DND-41 (cell line): ENCODE results near the gene INAFM1.

Experiments
- EZH2 ChIP-seq: IDR thresholded peaks from 3 replicates; pipeline ENCODE4 v1.6.1; 2012; ENCODE audit warnings: borderline replicate concordance, low read depth, mild to moderate bottlenecking, moderate library complexity, low read length, inconsistent platforms; ENCODE audit not compliant: severe bottlenecking
- TF ChIP-seq, protein P1 (sequence below): IDR thresholded peaks from 2 replicates; pipeline ENCODE4 v1.5.1; 2012; ENCODE audit warnings: borderline replicate concordance, low read length, moderate library complexity, mild to moderate bottlenecking; ENCODE audit not compliant: poor library complexity, severe bottlenecking; ENCODE audit errors: extremely low read depth

DNA sequence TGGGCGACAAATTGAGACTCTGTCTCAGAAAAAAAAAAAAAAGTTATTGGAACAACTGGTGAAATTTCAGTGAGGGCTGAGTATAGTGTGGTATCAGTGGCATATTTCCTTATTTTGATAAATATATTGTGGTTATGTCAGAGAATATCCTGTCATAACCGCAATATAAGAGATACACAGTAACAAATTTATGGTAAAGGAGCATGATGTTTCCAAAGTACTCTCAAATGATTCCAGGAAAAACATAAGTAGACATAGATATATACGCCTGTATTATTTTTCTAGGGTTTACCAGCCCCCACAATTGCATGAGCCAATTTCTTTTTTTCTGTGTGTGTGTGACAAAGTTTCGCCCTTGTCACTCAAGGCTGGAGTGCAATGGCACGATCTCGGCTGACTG is 29.3 kb downstream of the INAFM1 start:
- TF ChIP-seq, protein P1, sequence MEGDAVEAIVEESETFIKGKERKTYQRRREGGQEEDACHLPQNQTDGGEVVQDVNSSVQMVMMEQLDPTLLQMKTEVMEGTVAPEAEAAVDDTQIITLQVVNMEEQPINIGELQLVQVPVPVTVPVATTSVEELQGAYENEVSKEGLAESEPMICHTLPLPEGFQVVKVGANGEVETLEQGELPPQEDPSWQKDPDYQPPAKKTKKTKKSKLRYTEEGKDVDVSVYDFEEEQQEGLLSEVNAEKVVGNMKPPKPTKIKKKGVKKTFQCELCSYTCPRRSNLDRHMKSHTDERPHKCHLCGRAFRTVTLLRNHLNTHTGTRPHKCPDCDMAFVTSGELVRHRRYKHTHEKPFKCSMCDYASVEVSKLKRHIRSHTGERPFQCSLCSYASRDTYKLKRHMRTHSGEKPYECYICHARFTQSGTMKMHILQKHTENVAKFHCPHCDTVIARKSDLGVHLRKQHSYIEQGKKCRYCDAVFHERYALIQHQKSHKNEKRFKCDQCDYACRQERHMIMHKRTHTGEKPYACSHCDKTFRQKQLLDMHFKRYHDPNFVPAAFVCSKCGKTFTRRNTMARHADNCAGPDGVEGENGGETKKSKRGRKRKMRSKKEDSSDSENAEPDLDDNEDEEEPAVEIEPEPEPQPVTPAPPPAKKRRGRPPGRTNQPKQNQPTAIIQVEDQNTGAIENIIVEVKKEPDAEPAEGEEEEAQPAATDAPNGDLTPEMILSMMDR = no peak
- TF ChIP-seq EZH2 = no peak
